Measurements from ENCODE around the gene RFESD. TPM values are rescaled to one million over a fixed set of nuclear protein-coding genes. Genes with fewer than 3 reads are reported as not detected.

The RFESD gene
- total RNA-seq (ENCODE audit: low replicate concordance): 0.33 and 4.7 TPM in 2 replicates

DNA sequence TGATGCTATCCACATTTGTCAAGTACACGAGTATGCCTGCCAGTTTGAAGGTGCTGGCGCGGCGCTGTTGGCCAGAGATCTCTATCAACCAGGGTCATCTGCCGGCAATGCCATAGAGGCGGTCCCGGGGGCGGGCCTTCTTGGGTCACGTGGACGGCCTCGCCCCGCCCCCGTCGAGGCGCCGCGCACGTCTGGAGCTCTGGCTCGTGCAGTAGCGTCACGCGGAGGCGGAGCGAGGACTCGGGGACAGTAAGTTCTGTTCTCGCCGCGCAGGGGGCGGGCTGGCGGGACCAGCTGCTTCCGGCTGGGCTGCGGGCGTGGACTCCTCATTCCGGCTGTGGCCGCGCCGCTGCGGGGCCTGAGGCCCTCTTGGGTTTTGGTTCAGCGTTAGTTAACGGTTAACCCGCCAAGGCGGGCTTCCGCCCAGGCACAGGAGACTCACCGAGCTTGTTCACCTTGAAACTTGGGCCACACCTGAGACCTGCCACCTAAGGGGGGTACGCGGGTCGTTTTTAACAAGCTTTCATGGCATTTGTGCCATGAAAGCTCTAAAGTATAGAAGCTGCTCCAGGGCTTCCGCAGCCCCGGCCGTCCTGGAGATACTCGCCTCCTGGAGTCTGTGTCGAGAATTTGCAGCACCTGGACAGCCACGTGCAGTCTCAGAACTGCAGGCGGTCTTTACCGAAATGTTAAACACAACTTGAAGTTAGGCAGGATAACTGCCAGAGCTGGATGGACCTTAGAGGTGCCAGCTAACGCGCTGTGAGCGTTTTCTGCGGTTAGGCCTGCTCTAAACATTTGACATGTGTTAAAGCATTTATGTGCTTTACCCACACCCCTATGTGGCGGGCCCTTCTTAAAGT lies at the start of gene RFESD:
Gene RFESD (plus strand): TSS at position 209 of the 863 bp plus-strand sequence. CDS start 5,495 bp downstream, outside the sequence.
- TF ChIP-seq, protein P1, sequence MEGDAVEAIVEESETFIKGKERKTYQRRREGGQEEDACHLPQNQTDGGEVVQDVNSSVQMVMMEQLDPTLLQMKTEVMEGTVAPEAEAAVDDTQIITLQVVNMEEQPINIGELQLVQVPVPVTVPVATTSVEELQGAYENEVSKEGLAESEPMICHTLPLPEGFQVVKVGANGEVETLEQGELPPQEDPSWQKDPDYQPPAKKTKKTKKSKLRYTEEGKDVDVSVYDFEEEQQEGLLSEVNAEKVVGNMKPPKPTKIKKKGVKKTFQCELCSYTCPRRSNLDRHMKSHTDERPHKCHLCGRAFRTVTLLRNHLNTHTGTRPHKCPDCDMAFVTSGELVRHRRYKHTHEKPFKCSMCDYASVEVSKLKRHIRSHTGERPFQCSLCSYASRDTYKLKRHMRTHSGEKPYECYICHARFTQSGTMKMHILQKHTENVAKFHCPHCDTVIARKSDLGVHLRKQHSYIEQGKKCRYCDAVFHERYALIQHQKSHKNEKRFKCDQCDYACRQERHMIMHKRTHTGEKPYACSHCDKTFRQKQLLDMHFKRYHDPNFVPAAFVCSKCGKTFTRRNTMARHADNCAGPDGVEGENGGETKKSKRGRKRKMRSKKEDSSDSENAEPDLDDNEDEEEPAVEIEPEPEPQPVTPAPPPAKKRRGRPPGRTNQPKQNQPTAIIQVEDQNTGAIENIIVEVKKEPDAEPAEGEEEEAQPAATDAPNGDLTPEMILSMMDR (IDR thresholded peaks at IDR 0.05; ENCODE audit: insufficient read depth, low read length): peak; percentile 29
- DNase-seq (ENCODE audit: low read depth): peak; percentile 90

DNA sequence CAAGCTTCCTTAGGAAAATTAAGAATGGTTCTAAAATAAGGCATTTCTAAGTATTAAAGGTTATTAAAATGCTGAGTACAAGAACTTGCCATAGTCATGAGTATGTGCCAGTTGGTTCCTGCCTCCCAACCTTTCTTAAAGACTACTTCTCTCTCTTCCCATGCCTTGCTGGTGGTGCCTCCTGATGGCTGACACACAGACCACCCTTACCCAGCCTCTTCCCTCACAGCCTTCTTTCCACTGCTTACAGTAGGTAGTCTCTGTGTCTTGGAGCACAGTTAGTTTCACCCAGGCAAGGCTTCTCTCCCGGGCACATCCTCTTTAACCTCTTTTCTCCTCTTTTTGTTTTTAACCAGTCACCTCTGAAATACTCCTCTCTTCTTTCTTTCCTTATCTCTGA lies 47.3 kb upstream of the RFESD start:
- no peak for DNase-seq (ENCODE audit: low read depth)
- no peak overlapping the region for H3K4me3 ChIP-seq (ENCODE audit: low read depth, low read length)
- TF ChIP-seq, protein P1 (IDR thresholded peaks at IDR 0.05; ENCODE audit: insufficient read depth, low read length): no peak

More for the DNA sequence above, at the start of gene RFESD:
- H3K4me3 ChIP-seq (ENCODE audit: low read depth, low read length): peak within 1 kb of the TSS; percentile 71

DNA sequence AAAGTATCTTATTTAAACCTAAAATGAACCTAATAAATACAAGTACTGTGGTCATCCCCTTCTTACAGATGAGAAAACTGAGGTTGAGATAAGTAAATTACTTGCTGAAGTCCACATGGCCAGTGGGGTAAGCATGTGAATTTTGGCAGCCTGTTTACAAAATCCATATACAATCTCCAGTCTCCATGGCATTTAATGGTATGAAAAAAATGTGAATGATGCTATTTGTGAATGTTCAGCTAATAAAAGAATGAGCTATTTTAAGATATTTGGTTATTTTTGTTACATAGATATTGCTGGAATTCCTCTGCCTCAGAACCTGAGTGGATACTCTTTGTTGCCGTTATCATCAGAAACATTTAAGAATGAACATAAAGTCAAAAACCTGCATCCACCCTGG lies 46.0 kb upstream of the RFESD start:
- peak; percentile 67 for DNase-seq (ENCODE audit: low read depth)
- no peak overlapping the region for H3K4me3 ChIP-seq (ENCODE audit: low read depth, low read length)
- TF ChIP-seq, protein P1 (IDR thresholded peaks at IDR 0.05; ENCODE audit: insufficient read depth, low read length): no peak

DNA sequence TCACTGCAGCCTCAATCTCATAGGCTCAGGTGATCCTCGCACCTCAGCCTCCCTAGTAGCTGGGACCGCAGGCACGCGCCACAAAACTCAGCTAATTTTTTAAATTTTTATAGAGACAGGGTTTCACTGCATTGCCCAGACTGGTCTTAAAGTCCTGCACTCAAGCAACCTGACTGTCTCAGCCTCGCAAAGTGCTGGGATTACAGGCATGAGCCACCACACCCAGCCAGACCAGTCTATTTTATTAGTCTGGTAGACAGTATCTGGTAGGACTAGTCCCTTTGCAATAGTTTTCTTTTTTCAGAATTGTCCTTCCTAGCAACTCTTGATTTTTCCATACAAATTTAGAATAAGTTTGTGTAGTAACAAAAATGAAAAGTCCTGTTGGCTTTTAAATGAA lies 40.8 kb upstream of the RFESD start:
- DNase-seq (ENCODE audit: low read depth): no peak
- H3K4me3 ChIP-seq (ENCODE audit: low read depth, low read length): no peak overlapping the region
- TF ChIP-seq, protein P1 (IDR thresholded peaks at IDR 0.05; ENCODE audit: insufficient read depth, low read length): no peak

DNA sequence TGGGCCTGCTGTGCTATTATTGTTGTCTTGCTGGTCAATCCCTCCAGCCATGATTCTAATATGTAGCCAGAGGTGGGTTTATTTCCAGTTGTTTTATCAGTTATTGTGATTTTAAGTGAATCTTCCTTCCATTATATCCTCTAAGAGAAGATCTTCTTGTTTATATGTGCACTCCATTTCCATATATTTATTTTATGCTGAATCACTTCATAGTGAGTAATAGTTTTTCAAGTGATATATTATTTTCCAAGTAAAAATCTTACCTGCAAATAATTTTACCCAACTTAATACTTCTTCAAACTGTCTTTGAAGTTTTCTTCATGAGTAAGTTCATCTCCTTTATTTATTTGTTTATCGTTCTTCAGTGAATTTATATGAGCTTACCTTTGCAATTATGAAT lies 40.2 kb upstream of the RFESD start:
- TF ChIP-seq, protein P1 (IDR thresholded peaks at IDR 0.05; ENCODE audit: insufficient read depth, low read length): no peak
- H3K4me3 ChIP-seq (ENCODE audit: low read depth, low read length): no peak overlapping the region
- no peak for DNase-seq (ENCODE audit: low read depth)

DNA sequence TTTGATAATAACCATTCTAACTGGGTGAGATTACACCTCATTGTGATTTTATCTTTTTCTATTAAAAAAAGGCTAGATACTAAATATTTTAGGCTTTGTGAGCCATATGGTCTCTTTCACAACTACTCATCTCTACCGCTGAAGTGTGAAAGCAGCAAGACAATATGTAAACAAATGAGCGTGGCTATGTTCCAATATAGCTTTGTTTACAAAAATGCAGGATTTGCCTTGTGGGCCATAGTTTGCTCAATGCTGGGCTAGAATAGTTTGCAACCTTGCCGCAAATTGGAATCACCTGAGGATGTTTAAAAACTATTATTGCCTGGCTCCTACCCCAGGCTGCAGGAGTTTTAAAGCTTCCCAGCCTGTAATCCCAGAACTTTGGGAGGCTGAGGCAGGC lies 36.9 kb upstream of the RFESD start:
- TF ChIP-seq, protein P1 (IDR thresholded peaks at IDR 0.05; ENCODE audit: insufficient read depth, low read length): no peak
- H3K4me3 ChIP-seq (ENCODE audit: low read depth, low read length): no peak overlapping the region
- no peak for DNase-seq (ENCODE audit: low read depth)
